Loucy (cell line): ENCODE data around the gene HACL1.

Experiments
- H2AFZ ChIP-seq: fragments of 200-600 bp; sonication (generic); 2 replicates; pipeline ENCODE4 v1.6.0; 2016; ENCODE audit warnings: antibody characterized with exemption, mild to moderate bottlenecking, low read length, moderate library complexity
- H3F3A ChIP-seq: fragments of 200-600 bp; 2 replicates; pipeline ENCODE4 v1.6.0; 2016; ENCODE audit warnings: antibody characterized with exemption, low read depth, mild to moderate bottlenecking
- H3K27me3 ChIP-seq: fragments of 200-600 bp; sonication (generic); 2 replicates; pipeline ENCODE4 v1.6.1; 2014; ENCODE audit warnings: low read length, mild to moderate bottlenecking; ENCODE audit not compliant: insufficient read depth, poor library complexity, severe bottlenecking
- H3K36me3 ChIP-seq: fragments of 200-600 bp; sonication (generic); 2 replicates; pipeline ENCODE4 v1.6.1; 2016; ENCODE audit warnings: low read length; ENCODE audit not compliant: insufficient read depth
- H3K4me1 ChIP-seq: fragments of 200-600 bp; sonication (generic); 2 replicates; pipeline ENCODE4 v1.5.1; 2014; ENCODE audit warnings: low read length, mild to moderate bottlenecking; ENCODE audit not compliant: insufficient read depth, poor library complexity, severe bottlenecking
- H3K4me2 ChIP-seq: fragments of 200-600 bp; sonication (generic); 2 replicates; pipeline ENCODE4 v1.6.0; 2014; ENCODE audit warnings: antibody characterized with exemption, low read length, low read depth, mild to moderate bottlenecking; ENCODE audit not compliant: poor library complexity, severe bottlenecking
- H3K4me3 ChIP-seq: fragments of 200-600 bp; sonication (generic); 2 replicates; pipeline ENCODE4 v1.5.1; 2014; ENCODE audit warnings: low read length, mild to moderate bottlenecking, mixed read lengths; ENCODE audit not compliant: poor library complexity, severe bottlenecking
- H3K79me2 ChIP-seq: fragments of 200-600 bp; sonication (generic); 2 replicates; pipeline ENCODE4 v1.6.1; 2014; ENCODE audit warnings: low read length; ENCODE audit not compliant: insufficient read depth
- H3K9ac ChIP-seq: fragments of 200-600 bp; sonication (generic); 2 replicates; pipeline ENCODE4 v1.6.0; 2014; ENCODE audit warnings: mild to moderate bottlenecking, low read depth, low read length, moderate library complexity; ENCODE audit not compliant: poor library complexity, severe bottlenecking
- H3K9me2 ChIP-seq: fragments of 200-600 bp; sonication (generic); replicated peaks from 2 replicates; pipeline ENCODE4 v1.6.1; 2016; ENCODE audit warnings: low read depth, low read length, mixed read lengths
- H3K9me3 ChIP-seq: fragments of 200-600 bp; sonication (generic); 2 replicates; pipeline ENCODE4 v1.6.1; 2014; ENCODE audit warnings: mild to moderate bottlenecking, antibody characterized with exemption, low read length, low read depth; ENCODE audit not compliant: insufficient read depth
- H4K20me1 ChIP-seq: fragments of 200-600 bp; sonication (generic); 2 replicates; pipeline ENCODE4 v1.6.0; 2014; ENCODE audit warnings: antibody characterized with exemption, low read length, mild to moderate bottlenecking; ENCODE audit not compliant: insufficient read depth, poor library complexity, severe bottlenecking
- EZH2phosphoT487 ChIP-seq: fragments of 200-600 bp; IDR thresholded peaks from 2 replicates; pipeline ENCODE4 v1.6.1; 2018; ENCODE audit warnings: antibody characterized with exemption, mild to moderate bottlenecking, moderate library complexity, borderline replicate concordance
- TF ChIP-seq, protein P1 (sequence below): fragments of 200-600 bp; sonication (generic); conservative IDR thresholded peaks from 2 replicates; pipeline ENCODE4 v1.5.1; 2014; ENCODE audit warnings: mild to moderate bottlenecking, antibody characterized with exemption, low read length

Gene HACL1

DNA sequence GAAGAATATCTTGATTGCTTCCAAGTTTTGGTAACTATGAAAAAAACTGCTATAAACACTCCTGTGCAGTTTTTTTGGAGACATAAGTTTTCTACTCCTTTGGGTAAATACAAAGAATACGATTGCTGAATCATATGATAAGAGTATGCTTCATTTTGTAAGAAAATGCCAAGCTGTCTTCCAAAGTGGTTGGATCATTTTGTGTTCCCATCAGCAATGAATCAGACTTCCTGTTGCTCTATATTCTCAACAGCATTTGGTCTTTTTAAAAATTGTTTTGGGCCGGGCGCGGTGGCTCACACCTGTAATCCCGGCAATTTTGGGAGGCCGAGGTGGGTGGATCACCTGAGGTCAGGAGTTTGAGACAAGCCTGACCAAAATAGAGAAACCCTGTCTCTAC lies 14.7 kb upstream of the HACL1 start:
- no peaks in the 10 kb centered on the region for H3K9me2 ChIP-seq
- no peaks in the 10 kb centered on the region for H3K79me2 ChIP-seq
- no peaks in the 10 kb centered on the region for H3F3A ChIP-seq
- H3K36me3 ChIP-seq, result no peaks in the 10 kb centered on the region
- H3K4me3 ChIP-seq, result no peak overlapping the region
- no peak overlapping the region for H3K9ac ChIP-seq
- no peaks in the 10 kb centered on the region for H3K4me1 ChIP-seq
- H4K20me1 ChIP-seq, result no peaks in the 10 kb centered on the region
- no peak overlapping the region for H3K4me2 ChIP-seq
- H3K27me3 ChIP-seq, result no peaks in the 10 kb centered on the region
- H2AFZ ChIP-seq, result no peak overlapping the region
- peaks cover 4% of the 10 kb centered on the region for H3K9me3 ChIP-seq
- no peak for TF ChIP-seq EZH2phosphoT487
- TF ChIP-seq, protein P1, sequence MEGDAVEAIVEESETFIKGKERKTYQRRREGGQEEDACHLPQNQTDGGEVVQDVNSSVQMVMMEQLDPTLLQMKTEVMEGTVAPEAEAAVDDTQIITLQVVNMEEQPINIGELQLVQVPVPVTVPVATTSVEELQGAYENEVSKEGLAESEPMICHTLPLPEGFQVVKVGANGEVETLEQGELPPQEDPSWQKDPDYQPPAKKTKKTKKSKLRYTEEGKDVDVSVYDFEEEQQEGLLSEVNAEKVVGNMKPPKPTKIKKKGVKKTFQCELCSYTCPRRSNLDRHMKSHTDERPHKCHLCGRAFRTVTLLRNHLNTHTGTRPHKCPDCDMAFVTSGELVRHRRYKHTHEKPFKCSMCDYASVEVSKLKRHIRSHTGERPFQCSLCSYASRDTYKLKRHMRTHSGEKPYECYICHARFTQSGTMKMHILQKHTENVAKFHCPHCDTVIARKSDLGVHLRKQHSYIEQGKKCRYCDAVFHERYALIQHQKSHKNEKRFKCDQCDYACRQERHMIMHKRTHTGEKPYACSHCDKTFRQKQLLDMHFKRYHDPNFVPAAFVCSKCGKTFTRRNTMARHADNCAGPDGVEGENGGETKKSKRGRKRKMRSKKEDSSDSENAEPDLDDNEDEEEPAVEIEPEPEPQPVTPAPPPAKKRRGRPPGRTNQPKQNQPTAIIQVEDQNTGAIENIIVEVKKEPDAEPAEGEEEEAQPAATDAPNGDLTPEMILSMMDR, result no peak

DNA sequence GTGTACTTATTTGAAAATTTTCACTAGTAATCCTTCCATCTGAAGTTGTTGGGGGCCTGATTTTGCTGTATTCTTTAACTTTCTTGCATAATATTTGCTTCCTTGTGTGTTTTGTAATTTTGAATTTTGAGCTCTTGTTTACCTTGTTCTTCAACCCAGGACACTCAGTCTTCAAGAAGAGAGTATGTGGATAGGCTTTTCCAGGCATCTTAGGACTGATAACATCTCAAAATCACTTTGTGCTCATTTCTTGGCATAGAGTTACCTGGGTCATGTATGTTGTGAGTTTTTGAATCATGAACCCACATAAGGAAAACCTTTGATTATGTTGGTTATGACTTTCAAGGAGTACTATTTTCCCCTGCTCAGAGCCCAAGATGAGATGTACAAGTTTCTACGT lies 13.6 kb upstream of the HACL1 start:
- no peaks in the 10 kb centered on the region for H3F3A ChIP-seq
- peaks cover 4% of the 10 kb centered on the region for H3K9me3 ChIP-seq
- H3K4me2 ChIP-seq, result no peak overlapping the region
- no peaks in the 10 kb centered on the region for H3K79me2 ChIP-seq
- H3K27me3 ChIP-seq, result no peaks in the 10 kb centered on the region
- no peak overlapping the region for H3K9ac ChIP-seq
- no peaks in the 10 kb centered on the region for H3K36me3 ChIP-seq
- no peaks in the 10 kb centered on the region for H3K9me2 ChIP-seq
- no peaks in the 10 kb centered on the region for H4K20me1 ChIP-seq
- H3K4me1 ChIP-seq, result no peaks in the 10 kb centered on the region
- no peak overlapping the region for H3K4me3 ChIP-seq
- no peak for TF ChIP-seq EZH2phosphoT487
- TF ChIP-seq, protein P1, result no peak
- no peak overlapping the region for H2AFZ ChIP-seq

DNA sequence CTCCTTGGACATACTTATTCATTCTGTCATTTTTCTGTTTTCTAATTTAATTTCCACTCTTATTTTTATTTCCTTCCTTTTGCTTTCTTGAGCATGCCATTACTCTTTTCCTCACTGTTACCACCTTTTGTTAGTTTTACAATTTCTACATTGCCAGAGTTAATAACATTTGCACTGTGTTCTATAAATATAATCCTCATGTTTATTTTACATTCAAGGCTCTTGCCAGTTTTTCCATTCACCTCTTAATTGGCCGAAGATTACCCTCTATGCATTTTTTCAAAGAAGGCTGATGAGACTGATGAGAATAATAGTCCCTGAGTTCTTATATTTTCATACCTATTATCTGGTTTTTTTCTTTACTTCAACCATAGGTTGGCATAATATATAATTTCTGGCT lies 10.6 kb upstream of the HACL1 start:
- Histone ChIP-seq H3K4me1 (no peaks in the 10 kb centered on the region), H4K20me1 (no peaks in the 10 kb centered on the region), H3K27me3 (no peaks in the 10 kb centered on the region), H3K4me2 (no peak overlapping the region), H3K9ac (no peak overlapping the region), H3K36me3 (no peaks in the 10 kb centered on the region), H3K79me2 (no peaks in the 10 kb centered on the region), H3K9me2 (no peaks in the 10 kb centered on the region), H3K4me3 (no peak overlapping the region), H3F3A (no peaks in the 10 kb centered on the region), H2AFZ (no peak overlapping the region), H3K9me3 (no peaks in the 10 kb centered on the region)
- TF ChIP-seq EZH2phosphoT487, result no peak
- TF ChIP-seq, protein P1, result no peak
